ENCODE results near the gene SEPHS2.

The SEPHS2 gene

GRCh38 chr16:30443631-30444030 is 2.0 kb downstream of the SEPHS2 start:
- no peak for DNase-seq (ENCODE audit: extremely low spot score)
- no peak for TF ChIP-seq FOXK2 (IDR thresholded peaks at IDR 0.05)
- no peak for TF ChIP-seq BHLHE40 (IDR thresholded peaks at IDR 0.05; ENCODE audit: borderline replicate concordance)
- no peak for TF ChIP-seq NFRKB (IDR thresholded peaks at IDR 0.05)
- no peak for TF ChIP-seq L3MBTL2 (conservative IDR thresholded peaks at IDR 0.05)
- no peak for TF ChIP-seq SP1 (IDR thresholded peaks at IDR 0.05)
- TF ChIP-seq FOXM1 (IDR thresholded peaks at IDR 0.05; ENCODE audit: borderline replicate concordance): no peak
- TF ChIP-seq ZNF384 (IDR thresholded peaks at IDR 0.05): no peak
- TF ChIP-seq FOXA1 (IDR thresholded peaks at IDR 0.05): no peak
- no peak for TF ChIP-seq PKNOX1 (IDR thresholded peaks at IDR 0.05)
- no peak for TF ChIP-seq SUZ12 (IDR thresholded peaks at IDR 0.05)
- TF ChIP-seq LEF1 (IDR thresholded peaks at IDR 0.05; ENCODE audit: borderline replicate concordance): no peak
- TF ChIP-seq ARNT (IDR thresholded peaks at IDR 0.05): no peak
- no peak for TF ChIP-seq HDGF (IDR thresholded peaks at IDR 0.05; ENCODE audit: borderline replicate concordance)
- TF ChIP-seq ELF4 (IDR thresholded peaks at IDR 0.05): no peak
- no peak for TF ChIP-seq TARDBP (IDR thresholded peaks at IDR 0.05)
- no peak for TF ChIP-seq CTBP1 (IDR thresholded peaks at IDR 0.05; ENCODE audit: borderline replicate concordance)
- ChIA-PET POLR2A (interaction anchor here (1.0 to 6.9 kb wide), 8 partner anchors 13 to 185 kb away, joined by 3 to 50 read pairs (median 10); partner anchors contain the start of genes DCTPP1 and ZNF764), CTCF (interaction anchor here (0.9 to 1.3 kb wide), 2 partner anchors 14 to 172 kb away, joined by 5 to 6 read pairs; partner anchors contain the start of gene DCTPP1)

- ChIA-PET CTCF (interaction anchor here (0.5 to 3.1 kb wide), 3 partner anchors 10 to 157 kb away, joined by 3 to 19 read pairs (median 3); partner anchors contain the start of genes DCTPP1 and ZNF771), POLR2A (interaction anchor here (2.8 kb wide), 1 partner anchor 10 kb away, joined by 11 read pairs; the partner anchor contains the start of gene DCTPP1)
- TF ChIP-seq TARDBP (IDR thresholded peaks at IDR 0.05) (no peak), SP1 (IDR thresholded peaks at IDR 0.05) (no peak), PKNOX1 (IDR thresholded peaks at IDR 0.05) (no peak), ELF4 (IDR thresholded peaks at IDR 0.05) (no peak), SUZ12 (IDR thresholded peaks at IDR 0.05) (no peak), FOXA1 (IDR thresholded peaks at IDR 0.05) (no peak), NFRKB (IDR thresholded peaks at IDR 0.05) (no peak), CTBP1 (IDR thresholded peaks at IDR 0.05; ENCODE audit: borderline replicate concordance) (no peak), BHLHE40 (IDR thresholded peaks at IDR 0.05; ENCODE audit: borderline replicate concordance) (no peak), ZNF384 (IDR thresholded peaks at IDR 0.05) (no peak), FOXK2 (IDR thresholded peaks at IDR 0.05) (no peak), FOXM1 (IDR thresholded peaks at IDR 0.05; ENCODE audit: borderline replicate concordance) (no peak), HDGF (IDR thresholded peaks at IDR 0.05; ENCODE audit: borderline replicate concordance) (no peak), LEF1 (IDR thresholded peaks at IDR 0.05; ENCODE audit: borderline replicate concordance) (no peak), ARNT (IDR thresholded peaks at IDR 0.05) (no peak), L3MBTL2 (conservative IDR thresholded peaks at IDR 0.05) (no peak)
- no peak for DNase-seq (ENCODE audit: extremely low spot score)
Observed at GRCh38 chr16:30439720-30440348, 5.8 kb downstream of the SEPHS2 start.

GRCh38 chr16:30438835-30439234 is 6.8 kb downstream of the SEPHS2 start:
- no peak for TF ChIP-seq CTBP1 (IDR thresholded peaks at IDR 0.05; ENCODE audit: borderline replicate concordance)
- no peak for TF ChIP-seq SP1 (IDR thresholded peaks at IDR 0.05)
- TF ChIP-seq TARDBP (IDR thresholded peaks at IDR 0.05): no peak
- TF ChIP-seq SUZ12 (IDR thresholded peaks at IDR 0.05): no peak
- no peak for TF ChIP-seq ELF4 (IDR thresholded peaks at IDR 0.05)
- no peak for TF ChIP-seq L3MBTL2 (conservative IDR thresholded peaks at IDR 0.05)
- no peak for TF ChIP-seq FOXM1 (IDR thresholded peaks at IDR 0.05; ENCODE audit: borderline replicate concordance)
- no peak for TF ChIP-seq ZNF384 (IDR thresholded peaks at IDR 0.05)
- TF ChIP-seq FOXA1 (IDR thresholded peaks at IDR 0.05): no peak
- no peak for TF ChIP-seq ARNT (IDR thresholded peaks at IDR 0.05)
- TF ChIP-seq BHLHE40 (IDR thresholded peaks at IDR 0.05; ENCODE audit: borderline replicate concordance): no peak
- TF ChIP-seq FOXK2 (IDR thresholded peaks at IDR 0.05): no peak
- no peak for TF ChIP-seq PKNOX1 (IDR thresholded peaks at IDR 0.05)
- no peak for TF ChIP-seq LEF1 (IDR thresholded peaks at IDR 0.05; ENCODE audit: borderline replicate concordance)
- no peak for TF ChIP-seq HDGF (IDR thresholded peaks at IDR 0.05; ENCODE audit: borderline replicate concordance)
- CTCF ChIA-PET: interaction anchor here (0.6 to 1.8 kb wide), 4 partner anchors 9 to 177 kb away, joined by 3 to 9 read pairs (median 6); partner anchors contain the start of gene DCTPP1
- DNase-seq (ENCODE audit: extremely low spot score): no peak
- POLR2A ChIA-PET: interaction anchor here (2.8 kb wide), 1 partner anchor 9 kb away, joined by 11 read pairs; the partner anchor contains the start of gene DCTPP1

- no peak for DNase-seq (ENCODE audit: extremely low spot score)
- no peak for TF ChIP-seq FOXA1 (IDR thresholded peaks at IDR 0.05)
- no peak for TF ChIP-seq NFRKB (IDR thresholded peaks at IDR 0.05)
- TF ChIP-seq HDGF (IDR thresholded peaks at IDR 0.05; ENCODE audit: borderline replicate concordance): no peak
- POLR2A ChIA-PET: interaction anchor here (1.0 kb wide), 1 partner anchor 7 kb away, joined by 8 read pairs; the partner anchor contains the start of gene SEPHS2
- CTCF ChIA-PET: interaction anchor here (1.7 to 1.8 kb wide), 2 partner anchors 8 to 178 kb away, joined by 7 to 9 read pairs; partner anchors contain the start of gene DCTPP1
Observed at GRCh38 chr16:30437511-30438046, 8.1 kb downstream of the SEPHS2 start.

GRCh38 chr16:30434852-30435251 is 10.8 kb downstream of the SEPHS2 start:
- ChIA-PET POLR2A (interaction anchor here (1.1 kb wide), 1 partner anchor 100 kb away, joined by 3 read pairs; the partner anchor contains the start of gene ZNF747), CTCF (no interaction called here)
- no peak for TF ChIP-seq L3MBTL2 (conservative IDR thresholded peaks at IDR 0.05)
- no peak for TF ChIP-seq NFRKB (IDR thresholded peaks at IDR 0.05)
- no peak for TF ChIP-seq LEF1 (IDR thresholded peaks at IDR 0.05; ENCODE audit: borderline replicate concordance)
- TF ChIP-seq PKNOX1 (IDR thresholded peaks at IDR 0.05): no peak
- TF ChIP-seq BHLHE40 (IDR thresholded peaks at IDR 0.05; ENCODE audit: borderline replicate concordance): no peak
- no peak for TF ChIP-seq FOXK2 (IDR thresholded peaks at IDR 0.05)
- TF ChIP-seq SUZ12 (IDR thresholded peaks at IDR 0.05): no peak
- no peak for TF ChIP-seq ELF4 (IDR thresholded peaks at IDR 0.05)
- no peak for TF ChIP-seq CTBP1 (IDR thresholded peaks at IDR 0.05; ENCODE audit: borderline replicate concordance)
- no peak for DNase-seq (ENCODE audit: extremely low spot score)
